ENCODE measurements around the gene PODNL1. TPM values are rescaled to one million over a fixed set of nuclear protein-coding genes. Genes with fewer than 3 reads are reported as not detected.

PODNL1 gene
- total and polyA plus RNA-seq, 10 of the 15 experiments (the other 5 are each of a cell fraction or from before 2014, with no cell fraction given): 0.04 to 0.44 TPM; not detected in 8

DNA sequence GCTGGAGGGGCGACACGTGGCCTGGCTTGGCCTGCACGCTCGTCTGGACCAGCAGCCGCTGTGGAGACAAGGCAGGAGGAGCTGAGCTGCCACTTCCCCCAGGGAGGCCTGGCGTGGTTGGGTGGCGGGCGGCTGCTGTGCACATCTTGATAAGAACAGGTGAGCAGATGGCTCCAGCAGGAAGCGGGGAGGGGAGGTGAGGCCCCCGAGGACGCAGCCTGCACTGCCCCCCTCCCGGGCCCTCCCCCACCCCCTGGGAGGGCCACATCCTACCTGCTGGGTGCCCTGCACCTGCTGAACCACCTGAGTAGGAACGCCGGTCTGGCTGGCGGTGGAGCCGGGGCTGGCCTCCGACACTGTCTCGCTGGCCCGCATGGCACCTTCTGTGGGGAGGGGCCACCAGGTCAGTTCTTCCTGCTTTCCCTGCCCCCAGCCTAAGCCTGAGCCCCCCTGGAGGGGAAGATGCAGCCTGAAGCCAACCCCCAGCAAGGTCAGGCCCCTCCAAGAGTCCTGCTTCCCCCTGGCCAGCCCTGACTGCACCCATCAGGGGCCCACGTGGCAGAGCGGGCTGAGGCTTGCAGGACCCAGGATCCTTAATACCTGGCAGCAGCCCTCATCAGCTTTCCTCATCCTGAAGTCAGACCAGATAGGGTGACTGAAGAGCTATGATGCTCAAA is 45.1 kb upstream of the PODNL1 start:
- FAIRE-seq: no peak
- no peak for DNase-seq (ENCODE audit: low read depth, low spot score)
- Histone ChIP-seq H3K27me3 (replicated peaks in 1 of 2; ENCODE audit: control insufficient read depth in 2 of 2, insufficient read depth in 2 of 2, low read length in 1 of 2) (no peaks in the 10 kb centered on the region), H3K27ac (ENCODE audit: control insufficient read depth, insufficient read depth) (no peak overlapping the region), H3K79me2 (ENCODE audit: control insufficient read depth, insufficient read depth, low read length) (no peaks in the 10 kb centered on the region), H2AFZ (ENCODE audit: control insufficient read depth, low read depth, low read length) (no peak overlapping the region), H3K9ac (ENCODE audit: control insufficient read depth, insufficient read depth, low read length) (no peak overlapping the region), H4K20me1 (ENCODE audit: control insufficient read depth, insufficient read depth) (no peaks in the 10 kb centered on the region), H3K4me1 (ENCODE audit: control insufficient read depth, insufficient read depth, low read length) (peaks cover 27% of the 10 kb centered on the region), H3K36me3 (ENCODE audit: control insufficient read depth in 2 of 2, insufficient read depth in 2 of 2, low read length in 1 of 2) (no peaks in the 10 kb centered on the region; a peak in 1 of 4 replicates), H3K4me3 (no peak overlapping the region), H3K4me2 (ENCODE audit: control insufficient read depth, insufficient read depth) (no peak overlapping the region), H3K9me3 (replicated peaks; ENCODE audit: control insufficient read depth, insufficient read depth, low read length) (no peaks in the 10 kb centered on the region)
- WGBS (ENCODE audit: insufficient coverage, insufficient replicate concordance, low lambda C conversion rate, missing lambda C conversion rate): 49% methylated on average over 19 of the region's 21 CpGs
- CTCF ChIA-PET: interaction anchor here (0.8 kb wide), 1 partner anchor 89 kb away, joined by 4 read pairs; the partner anchor contains the start of gene MISP3
- BruUV-seq (replicated peaks): no TSS peak
- in situ Hi-C loops (cut with MboI): no loop called here
- intact Hi-C loops (cut with micrococcal nuclease; ENCODE audit: unreplicated experiment): loop anchor here (10.0 kb wide), 1 partner anchor 51 kb away; the partner anchor contains the start of gene IL27RA
- SMC1A ChIA-PET (ENCODE audit: uncharacterized antibody, unreplicated experiment): no interaction called here
- TF ChIP-seq, protein P1, sequence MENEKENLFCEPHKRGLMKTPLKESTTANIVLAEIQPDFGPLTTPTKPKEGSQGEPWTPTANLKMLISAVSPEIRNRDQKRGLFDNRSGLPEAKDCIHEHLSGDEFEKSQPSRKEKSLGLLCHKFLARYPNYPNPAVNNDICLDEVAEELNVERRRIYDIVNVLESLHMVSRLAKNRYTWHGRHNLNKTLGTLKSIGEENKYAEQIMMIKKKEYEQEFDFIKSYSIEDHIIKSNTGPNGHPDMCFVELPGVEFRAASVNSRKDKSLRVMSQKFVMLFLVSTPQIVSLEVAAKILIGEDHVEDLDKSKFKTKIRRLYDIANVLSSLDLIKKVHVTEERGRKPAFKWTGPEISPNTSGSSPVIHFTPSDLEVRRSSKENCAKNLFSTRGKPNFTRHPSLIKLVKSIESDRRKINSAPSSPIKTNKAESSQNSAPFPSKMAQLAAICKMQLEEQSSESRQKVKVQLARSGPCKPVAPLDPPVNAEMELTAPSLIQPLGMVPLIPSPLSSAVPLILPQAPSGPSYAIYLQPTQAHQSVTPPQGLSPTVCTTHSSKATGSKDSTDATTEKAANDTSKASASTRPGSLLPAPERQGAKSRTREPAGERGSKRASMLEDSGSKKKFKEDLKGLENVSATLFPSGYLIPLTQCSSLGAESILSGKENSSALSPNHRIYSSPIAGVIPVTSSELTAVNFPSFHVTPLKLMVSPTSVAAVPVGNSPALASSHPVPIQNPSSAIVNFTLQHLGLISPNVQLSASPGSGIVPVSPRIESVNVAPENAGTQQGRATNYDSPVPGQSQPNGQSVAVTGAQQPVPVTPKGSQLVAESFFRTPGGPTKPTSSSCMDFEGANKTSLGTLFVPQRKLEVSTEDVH (IDR thresholded peaks at IDR 0.05; ENCODE audit: low read depth, partially characterized antibody): no peak
- TF ChIP-seq RB1 (IDR thresholded peaks at IDR 0.05; ENCODE audit: borderline replicate concordance) (no peak), RAD21 (IDR thresholded peaks at IDR 0.05; ENCODE audit: insufficient read depth, low read depth, low read length) (no peak), RELB (IDR thresholded peaks at IDR 0.05; ENCODE audit: low read depth) (no peak), MAX (IDR thresholded peaks at IDR 0.05; ENCODE audit: low read depth, low read length) (no peak), ZNF622 (IDR thresholded peaks at IDR 0.05) (no peak), BRCA1 (IDR thresholded peaks at IDR 0.05; ENCODE audit: low read depth, low read length) (no peak)
- POLR2A ChIA-PET: no interaction called here
- RAD21 ChIA-PET (ENCODE audit: unreplicated experiment): interaction anchor here (0.6 kb wide), 1 partner anchor 70 kb away, joined by 3 read pairs; no protein-coding TSS in a partner anchor
- ATAC-seq: no peak
